Measurements from ENCODE around the gene ING5.

The ING5 gene

DNA sequence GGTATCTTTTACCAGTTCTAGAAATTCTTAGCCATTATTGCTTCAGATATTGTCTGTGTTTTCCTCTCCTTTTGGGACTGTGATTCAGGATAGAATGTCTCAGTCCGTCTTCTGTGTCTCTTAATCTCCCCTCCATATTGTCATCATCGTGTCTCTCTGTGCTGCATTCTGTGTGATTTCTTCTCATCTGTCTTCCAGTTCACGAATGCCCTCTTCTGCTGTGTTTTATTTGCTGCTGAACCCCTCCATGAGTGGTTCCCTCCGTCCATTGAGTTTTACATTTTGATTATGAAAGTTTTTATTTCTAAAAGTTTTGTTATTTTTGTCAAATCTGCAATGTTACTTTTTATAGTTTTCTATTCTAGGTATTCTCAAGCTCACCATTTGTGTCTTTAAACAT, 44.2 kb downstream of the ING5 start:
- Histone ChIP-seq H3K4me1 (no peaks in the 10 kb centered on the region), H3K27ac (no peak overlapping the region), H3K27me3 (ENCODE audit: control insufficient read depth, insufficient read depth, low read length) (no peaks in the 10 kb centered on the region), H2AFZ (no peak overlapping the region), H3K4me3 (ENCODE audit: low read depth, low read length) (no peak overlapping the region), H3K9ac (no peak overlapping the region), H3K4me2 (ENCODE audit: low read length) (no peak overlapping the region), H3K36me3 (ENCODE audit: control insufficient read depth, insufficient read depth, low read length) (no peaks in the 10 kb centered on the region), H3K79me2 (peaks cover 2% of the 10 kb centered on the region), H3K9me3 (ENCODE audit: control insufficient read depth, low read length) (no peaks in the 10 kb centered on the region)
- TF ChIP-seq, protein P1, sequence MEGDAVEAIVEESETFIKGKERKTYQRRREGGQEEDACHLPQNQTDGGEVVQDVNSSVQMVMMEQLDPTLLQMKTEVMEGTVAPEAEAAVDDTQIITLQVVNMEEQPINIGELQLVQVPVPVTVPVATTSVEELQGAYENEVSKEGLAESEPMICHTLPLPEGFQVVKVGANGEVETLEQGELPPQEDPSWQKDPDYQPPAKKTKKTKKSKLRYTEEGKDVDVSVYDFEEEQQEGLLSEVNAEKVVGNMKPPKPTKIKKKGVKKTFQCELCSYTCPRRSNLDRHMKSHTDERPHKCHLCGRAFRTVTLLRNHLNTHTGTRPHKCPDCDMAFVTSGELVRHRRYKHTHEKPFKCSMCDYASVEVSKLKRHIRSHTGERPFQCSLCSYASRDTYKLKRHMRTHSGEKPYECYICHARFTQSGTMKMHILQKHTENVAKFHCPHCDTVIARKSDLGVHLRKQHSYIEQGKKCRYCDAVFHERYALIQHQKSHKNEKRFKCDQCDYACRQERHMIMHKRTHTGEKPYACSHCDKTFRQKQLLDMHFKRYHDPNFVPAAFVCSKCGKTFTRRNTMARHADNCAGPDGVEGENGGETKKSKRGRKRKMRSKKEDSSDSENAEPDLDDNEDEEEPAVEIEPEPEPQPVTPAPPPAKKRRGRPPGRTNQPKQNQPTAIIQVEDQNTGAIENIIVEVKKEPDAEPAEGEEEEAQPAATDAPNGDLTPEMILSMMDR (IDR thresholded peaks at IDR 0.05) = no peak

GRCh38 chr2:241748468-241749256, 46.8 kb downstream of the ING5 start:
- H3K36me3 ChIP-seq (ENCODE audit: control insufficient read depth, insufficient read depth, low read length) = no peaks in the 10 kb centered on the region
- H3K9ac ChIP-seq = no peak overlapping the region
- H3K79me2 ChIP-seq = no peaks in the 10 kb centered on the region
- no peaks in the 10 kb centered on the region for H3K9me3 ChIP-seq (ENCODE audit: control insufficient read depth, low read length)
- no peaks in the 10 kb centered on the region for H3K27me3 ChIP-seq (ENCODE audit: control insufficient read depth, insufficient read depth, low read length)
- H3K4me2 ChIP-seq (ENCODE audit: low read length) = no peak overlapping the region
- H3K27ac ChIP-seq = no peak overlapping the region
- no peaks in the 10 kb centered on the region for H3K4me1 ChIP-seq
- no peak overlapping the region for H3K4me3 ChIP-seq (ENCODE audit: low read depth, low read length)
- H2AFZ ChIP-seq = no peak overlapping the region
- TF ChIP-seq, protein P1 (IDR thresholded peaks at IDR 0.05) = no peak

DNA sequence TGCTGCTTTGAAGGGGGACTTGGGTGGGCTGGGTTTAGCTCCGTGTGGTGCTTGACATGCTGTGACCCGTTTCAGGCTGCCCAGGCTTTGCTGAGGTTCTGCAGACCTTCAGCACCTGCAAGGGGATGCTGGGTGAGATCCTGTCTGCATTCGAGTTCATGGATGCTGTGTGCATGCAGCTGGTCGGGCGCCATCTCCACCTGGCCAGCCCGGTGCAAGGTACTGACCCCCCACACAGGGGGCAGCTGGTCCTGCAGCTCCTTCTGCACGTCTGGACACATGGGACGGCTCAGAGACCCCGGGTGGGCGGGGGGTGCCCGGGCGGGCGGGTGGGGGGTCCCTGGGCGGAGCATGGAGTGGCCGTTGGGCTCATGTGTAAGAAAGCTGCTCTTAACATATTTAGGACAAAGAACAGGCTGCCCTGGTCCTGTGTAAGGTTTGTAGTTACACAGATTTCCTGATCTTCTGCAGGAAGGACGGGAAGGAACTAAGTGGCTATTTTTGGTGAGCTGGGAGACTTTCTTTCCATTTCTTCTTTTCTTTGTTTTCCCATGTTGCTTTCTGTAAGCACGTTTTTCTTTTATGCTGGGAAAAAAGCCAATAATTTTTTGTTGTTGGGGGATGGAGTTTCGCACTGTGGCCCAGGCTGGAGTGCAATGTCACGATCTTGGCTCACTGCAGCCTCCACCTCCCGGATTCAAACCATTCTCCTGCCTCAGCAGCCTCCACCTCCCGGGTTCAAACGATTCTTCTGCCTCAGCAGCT, 48.4 kb downstream of the ING5 start:
- TF ChIP-seq, protein P1 (IDR thresholded peaks at IDR 0.05) = no peak
- Histone ChIP-seq H3K27me3 (ENCODE audit: control insufficient read depth, insufficient read depth, low read length) (no peaks in the 10 kb centered on the region), H3K36me3 (ENCODE audit: control insufficient read depth, insufficient read depth, low read length) (no peaks in the 10 kb centered on the region), H3K9me3 (ENCODE audit: control insufficient read depth, low read length) (no peaks in the 10 kb centered on the region), H3K4me1 (no peaks in the 10 kb centered on the region), H3K27ac (no peak overlapping the region), H3K9ac (no peak overlapping the region), H2AFZ (no peak overlapping the region), H3K4me3 (ENCODE audit: low read depth, low read length) (no peak overlapping the region), H3K79me2 (no peaks in the 10 kb centered on the region), H3K4me2 (ENCODE audit: low read length) (no peak overlapping the region)

DNA sequence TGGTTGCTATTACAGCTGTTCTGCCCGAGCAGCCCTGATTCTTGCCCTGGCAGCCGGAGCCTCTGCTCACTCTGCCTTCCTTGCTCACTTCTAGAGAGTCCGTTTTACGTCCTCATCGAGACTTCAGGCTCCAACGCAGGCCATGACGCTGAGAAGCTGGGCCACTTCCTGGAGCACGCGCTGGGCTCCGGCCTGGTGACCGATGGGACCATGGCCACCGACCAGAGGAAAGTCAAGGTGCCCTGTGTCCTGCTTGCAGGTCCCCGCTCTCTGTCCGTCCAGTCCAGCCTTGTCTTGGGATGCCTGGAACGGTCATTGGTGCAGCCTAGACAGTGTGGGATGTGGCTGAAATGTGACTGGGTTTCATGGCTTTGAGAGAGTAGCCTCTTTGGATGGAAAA, 49.3 kb downstream of the ING5 start:
- no peaks in the 10 kb centered on the region for H3K79me2 ChIP-seq
- H3K4me3 ChIP-seq (ENCODE audit: low read depth, low read length) = no peak overlapping the region
- no peak overlapping the region for H3K4me2 ChIP-seq (ENCODE audit: low read length)
- no peak overlapping the region for H2AFZ ChIP-seq
- no peaks in the 10 kb centered on the region for H3K27me3 ChIP-seq (ENCODE audit: control insufficient read depth, insufficient read depth, low read length)
- no peaks in the 10 kb centered on the region for H3K36me3 ChIP-seq (ENCODE audit: control insufficient read depth, insufficient read depth, low read length)
- TF ChIP-seq, protein P1 (IDR thresholded peaks at IDR 0.05) = no peak
- H3K4me1 ChIP-seq = no peaks in the 10 kb centered on the region
- no peak overlapping the region for H3K27ac ChIP-seq
- no peak overlapping the region for H3K9ac ChIP-seq
- H3K9me3 ChIP-seq (ENCODE audit: control insufficient read depth, low read length) = no peaks in the 10 kb centered on the region

All from parathyroid adenoma (tissue), 2 donors.